Fibroblast of mammary gland (primary cell): ENCODE results near the gene TOGARAM2.

Experiments used
- DNase-seq: peaks from one replicate; pipeline ENCODE4 v3.0.0-alpha.2; 2010; ENCODE audit warnings: low read depth
- H3K4me3 ChIP-seq: 2 replicates; pipeline ENCODE4 v1.5.1; 2011; ENCODE audit warnings: low read depth, mild to moderate bottlenecking, low read length, moderate library complexity; ENCODE audit not compliant: control insufficient read depth
- TF ChIP-seq, protein P1 (sequence below): conservative IDR thresholded peaks from 2 replicates; pipeline ENCODE4 v1.5.1; 2011; ENCODE audit warnings: low read depth, low read length, inconsistent platforms; ENCODE audit not compliant: control insufficient read depth, insufficient read depth

TOGARAM2 gene

DNA sequence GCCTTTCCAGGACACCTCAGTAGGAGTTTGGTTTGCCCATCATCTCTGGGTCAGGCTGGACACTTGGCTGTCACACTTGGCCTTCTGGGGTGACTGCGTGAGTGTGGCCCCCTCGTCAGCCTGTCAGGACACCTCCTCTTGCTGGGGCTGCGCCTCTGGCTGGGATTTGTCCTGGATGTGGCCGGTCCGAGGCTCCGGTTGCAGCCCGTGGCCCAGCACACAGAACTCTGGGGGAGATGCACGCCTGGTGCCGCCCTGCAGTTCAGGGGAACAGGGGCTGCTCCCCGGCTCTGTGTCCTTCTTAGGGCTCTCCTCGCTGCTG is 83.6 kb downstream of the TOGARAM2 start:
- TF ChIP-seq, protein P1, sequence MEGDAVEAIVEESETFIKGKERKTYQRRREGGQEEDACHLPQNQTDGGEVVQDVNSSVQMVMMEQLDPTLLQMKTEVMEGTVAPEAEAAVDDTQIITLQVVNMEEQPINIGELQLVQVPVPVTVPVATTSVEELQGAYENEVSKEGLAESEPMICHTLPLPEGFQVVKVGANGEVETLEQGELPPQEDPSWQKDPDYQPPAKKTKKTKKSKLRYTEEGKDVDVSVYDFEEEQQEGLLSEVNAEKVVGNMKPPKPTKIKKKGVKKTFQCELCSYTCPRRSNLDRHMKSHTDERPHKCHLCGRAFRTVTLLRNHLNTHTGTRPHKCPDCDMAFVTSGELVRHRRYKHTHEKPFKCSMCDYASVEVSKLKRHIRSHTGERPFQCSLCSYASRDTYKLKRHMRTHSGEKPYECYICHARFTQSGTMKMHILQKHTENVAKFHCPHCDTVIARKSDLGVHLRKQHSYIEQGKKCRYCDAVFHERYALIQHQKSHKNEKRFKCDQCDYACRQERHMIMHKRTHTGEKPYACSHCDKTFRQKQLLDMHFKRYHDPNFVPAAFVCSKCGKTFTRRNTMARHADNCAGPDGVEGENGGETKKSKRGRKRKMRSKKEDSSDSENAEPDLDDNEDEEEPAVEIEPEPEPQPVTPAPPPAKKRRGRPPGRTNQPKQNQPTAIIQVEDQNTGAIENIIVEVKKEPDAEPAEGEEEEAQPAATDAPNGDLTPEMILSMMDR: no peak
- H3K4me3 ChIP-seq: no peak overlapping the region
- DNase-seq: no peak

DNA sequence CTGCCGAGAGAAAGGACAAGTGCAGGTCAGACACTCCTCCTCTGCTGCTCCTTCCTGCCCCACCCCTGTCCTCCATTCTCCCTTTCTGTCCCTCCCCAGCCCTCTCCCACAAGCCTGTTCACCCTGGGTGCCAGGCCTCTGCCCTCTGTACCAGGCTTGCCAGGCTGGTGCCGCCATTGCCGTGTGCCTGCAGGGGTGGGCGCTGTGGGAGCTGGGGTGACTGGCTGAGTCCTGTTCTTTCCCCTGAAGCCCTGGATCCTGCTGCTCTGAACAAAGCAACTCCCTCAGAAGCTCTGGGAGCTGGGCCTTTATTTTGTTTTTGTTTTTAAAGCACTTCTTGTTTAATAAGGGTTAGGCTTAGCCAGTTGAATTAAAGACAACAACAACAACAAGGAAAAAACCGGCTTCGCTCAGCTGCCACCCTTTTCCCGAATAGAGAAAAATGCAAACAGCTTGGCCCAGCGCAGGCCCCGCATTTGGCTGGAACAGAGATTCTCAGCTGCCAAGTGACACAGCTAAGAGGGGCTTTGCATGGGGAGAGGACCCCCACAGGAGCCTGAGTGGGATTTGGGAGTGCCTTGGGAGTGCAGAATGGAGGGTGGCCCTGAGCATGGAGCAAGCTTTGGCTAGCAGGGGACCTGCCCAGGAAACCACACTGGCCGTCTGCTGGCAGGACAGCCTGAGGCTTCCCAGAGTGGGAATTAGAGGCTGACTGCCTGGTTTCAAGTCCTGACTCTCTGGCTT is 84.1 kb downstream of the TOGARAM2 start:
- DNase-seq: no peak
- TF ChIP-seq, protein P1: no peak
- H3K4me3 ChIP-seq: no peak overlapping the region

DNA sequence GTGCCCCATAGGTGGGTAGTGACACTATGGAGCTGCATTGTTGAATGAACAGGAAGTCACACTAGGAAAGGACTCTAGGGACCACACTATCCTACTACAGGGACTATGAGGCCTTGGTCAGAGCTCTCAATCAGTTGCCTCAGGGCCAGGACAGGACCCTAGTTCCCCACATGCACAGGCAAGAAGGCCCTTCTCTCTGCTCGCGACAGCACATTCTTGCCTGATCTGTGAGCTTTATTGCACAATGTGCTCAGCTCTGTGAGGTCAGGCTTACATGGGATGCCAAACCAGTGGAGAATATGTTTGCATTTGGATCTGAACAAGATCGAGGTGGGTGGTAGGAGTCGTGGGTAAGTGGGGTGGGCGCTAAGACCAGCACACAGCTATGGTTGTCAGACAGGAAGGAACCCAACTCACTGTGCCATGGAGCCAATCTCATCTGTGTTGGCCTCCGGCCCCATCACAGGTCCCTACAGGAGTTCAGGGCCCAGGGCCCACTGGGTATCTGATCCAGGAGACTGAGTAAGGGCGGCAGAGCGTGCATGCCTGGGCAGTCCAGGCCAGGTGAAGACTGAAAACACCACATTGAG is 85.3 kb downstream of the TOGARAM2 start:
- TF ChIP-seq, protein P1: no peak
- DNase-seq: peak; percentile 69

DNA sequence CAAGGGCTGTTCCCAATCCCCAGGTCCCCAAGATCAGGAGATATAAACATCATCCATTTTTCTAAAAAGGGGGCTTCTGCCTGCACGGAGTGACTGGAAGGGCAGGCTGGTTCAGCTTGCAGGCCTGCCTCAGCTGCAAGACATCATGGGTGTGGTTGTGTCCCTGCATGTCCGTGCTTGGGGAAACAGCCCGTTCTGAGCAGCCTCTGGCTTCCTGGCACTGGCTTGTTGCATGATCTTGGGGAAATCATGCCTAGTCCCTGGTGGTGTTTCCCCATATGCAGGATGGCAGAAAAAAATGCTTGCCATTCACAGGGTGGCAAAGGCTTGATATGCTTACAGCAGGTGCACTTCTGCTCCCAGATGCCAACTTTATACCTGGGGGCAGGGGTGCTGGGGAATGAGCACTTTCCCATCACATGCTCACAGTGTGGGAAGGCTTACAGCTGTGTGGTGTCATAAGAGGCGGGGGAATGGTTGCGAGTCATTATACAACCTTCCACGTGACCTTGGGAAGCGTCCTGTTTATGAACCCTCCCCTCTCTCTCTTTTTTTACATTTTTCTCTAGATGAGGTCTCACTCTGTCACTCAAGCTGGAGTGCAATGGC is 86.0 kb downstream of the TOGARAM2 start:
- no peak for DNase-seq
- TF ChIP-seq, protein P1: no peak

More for the DNA sequence above, 85.3 kb downstream of the TOGARAM2 start:
- H3K4me3 ChIP-seq: no peak overlapping the region

DNA sequence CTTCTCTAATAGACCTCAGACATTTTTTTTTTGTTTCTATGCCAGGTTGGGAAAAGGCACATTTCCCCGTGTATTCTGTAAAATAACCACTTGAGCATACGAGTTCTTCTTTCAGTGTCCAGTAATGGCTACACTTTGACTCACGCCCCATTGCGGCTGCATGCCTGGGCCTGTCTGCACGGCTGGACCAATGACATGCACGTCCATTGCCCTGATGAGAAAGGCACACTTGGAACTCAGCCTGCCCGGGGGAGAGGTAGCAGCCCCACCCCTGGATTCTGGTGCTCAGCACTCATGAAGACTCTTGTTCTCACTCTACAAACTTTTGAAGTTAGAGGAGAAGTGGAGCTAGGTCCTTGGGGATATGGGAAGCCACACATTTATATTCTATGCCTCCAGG is 87.4 kb downstream of the TOGARAM2 start:
- TF ChIP-seq, protein P1: no peak
- DNase-seq: no peak
- H3K4me3 ChIP-seq: no peak overlapping the region

More for the DNA sequence above, 86.0 kb downstream of the TOGARAM2 start:
- H3K4me3 ChIP-seq: no peak overlapping the region

DNA sequence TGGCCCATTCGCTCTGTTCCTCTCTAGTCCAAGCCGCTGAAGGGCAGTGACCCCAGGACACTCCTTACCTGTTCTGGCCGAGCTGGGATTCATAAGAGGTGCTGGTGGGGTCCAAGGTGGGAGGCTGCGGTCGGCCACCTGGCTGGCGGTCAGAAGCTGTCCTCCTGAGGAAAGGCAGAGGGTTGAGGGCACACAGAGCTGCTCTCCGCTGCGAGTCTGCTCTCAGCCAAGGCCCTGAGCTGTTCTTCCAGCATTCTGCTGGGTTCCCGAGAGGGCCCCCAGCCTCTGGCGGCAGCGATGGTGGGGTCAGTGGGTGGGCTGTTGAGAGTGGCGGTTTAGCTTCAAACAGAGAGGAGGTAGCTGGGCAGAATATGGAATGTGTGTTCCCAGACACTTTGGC is 89.4 kb downstream of the TOGARAM2 start:
- no peak for DNase-seq
- TF ChIP-seq, protein P1: no peak
- no peak overlapping the region for H3K4me3 ChIP-seq
